Measurements from ENCODE around the gene MYO9A. TPM values are rescaled to one million over a fixed set of nuclear protein-coding genes. Genes with fewer than 3 reads are reported as not detected.

The MYO9A gene
- polyA plus RNA-seq, 3 donors, result 3.9 to 6.6 (median 5.0) TPM

DNA sequence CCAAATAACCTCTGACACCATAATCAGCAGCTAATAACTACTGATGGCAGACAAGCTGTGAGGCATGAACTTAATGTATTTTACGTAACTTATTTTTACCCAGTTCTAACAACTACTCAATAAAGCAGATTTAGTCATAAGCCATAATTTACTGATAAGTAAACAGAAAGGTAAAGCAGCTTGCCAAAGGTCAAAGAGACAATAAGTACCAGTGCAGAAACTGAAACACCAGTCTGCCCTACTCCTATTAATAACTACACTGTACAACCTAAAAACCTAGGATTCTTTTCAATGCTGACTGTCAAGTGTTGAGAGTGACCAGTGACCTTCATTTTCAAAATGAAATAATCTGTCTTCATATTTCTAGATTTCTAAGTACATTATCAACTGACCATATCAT lies 155.4 kb downstream of the MYO9A start:
- H2AFZ ChIP-seq (ENCODE audit: insufficient read depth, low read depth, low read length, poor library complexity, severe bottlenecking), result no peak overlapping the region
- peaks cover 4 to 10% of the 10 kb centered on the region in 2 donors for H3K36me3 ChIP-seq (replicated peaks in 1 of 2; ENCODE audit: control insufficient read depth in 1 of 2, insufficient read depth in 2 of 2, low read length in 2 of 2)
- H3K36me3 Mint-ChIP-seq, result peaks cover 24 to 30% of the 10 kb centered on the region in 2 donors
- H3K79me2 ChIP-seq (ENCODE audit: insufficient read depth, low read length), result no peaks in the 10 kb centered on the region
- no peaks in the 10 kb centered on the region for H3K9me3 ChIP-seq (replicated peaks in 1 of 2; ENCODE audit: control insufficient read depth in 1 of 2, insufficient read depth in 1 of 2, low read length in 2 of 2)
- no peaks in the 10 kb centered on the region for H3K4me1 ChIP-seq (ENCODE audit: control insufficient read depth in 1 of 2, insufficient read depth in 2 of 2, low read length in 2 of 2)
- no CpG with 5 or more reads among the region's 1 CpG for WGBS (ENCODE audit: insufficient coverage)
- no peak overlapping the region for H3K9ac ChIP-seq (ENCODE audit: insufficient read depth, low read length, poor library complexity, severe bottlenecking)
- H3K4me1 Mint-ChIP-seq, result no peaks in the 10 kb centered on the region
- H3K9me3 Mint-ChIP-seq, result peaks cover 0 to 2% (median 0%) of the 10 kb centered on the region in 7 donors
- intact Hi-C loops (cut with micrococcal nuclease), result no loop called here
- no peak for DNase-seq
- H3K27me3 ChIP-seq (ENCODE audit: control insufficient read depth in 2 of 2, insufficient read depth in 2 of 2, low read length in 2 of 2), result no peaks in the 10 kb centered on the region
- H3K4me2 ChIP-seq (replicated peaks; ENCODE audit: extremely low read depth, low read length, poor library complexity, severe bottlenecking), result no peak overlapping the region
- no peak overlapping the region for H3K27ac Mint-ChIP-seq
- no peak overlapping the region for H3K4me3 Mint-ChIP-seq
- H3K27ac ChIP-seq (ENCODE audit: low read depth in 1 of 2, low read length in 2 of 2), result no peak overlapping the region
- H3K27me3 Mint-ChIP-seq (ENCODE audit: low read depth in 3 of 3), result no peaks in the 10 kb centered on the region
- H4K20me1 ChIP-seq (ENCODE audit: insufficient read depth, low read length), result no peaks in the 10 kb centered on the region
- no peak overlapping the region for H3K4me3 ChIP-seq (replicated peaks in 1 of 3; ENCODE audit: low read depth in 2 of 3, low read length in 3 of 3)
- TF ChIP-seq CTCF (IDR thresholded peaks at IDR 0.05), result no peak

DNA sequence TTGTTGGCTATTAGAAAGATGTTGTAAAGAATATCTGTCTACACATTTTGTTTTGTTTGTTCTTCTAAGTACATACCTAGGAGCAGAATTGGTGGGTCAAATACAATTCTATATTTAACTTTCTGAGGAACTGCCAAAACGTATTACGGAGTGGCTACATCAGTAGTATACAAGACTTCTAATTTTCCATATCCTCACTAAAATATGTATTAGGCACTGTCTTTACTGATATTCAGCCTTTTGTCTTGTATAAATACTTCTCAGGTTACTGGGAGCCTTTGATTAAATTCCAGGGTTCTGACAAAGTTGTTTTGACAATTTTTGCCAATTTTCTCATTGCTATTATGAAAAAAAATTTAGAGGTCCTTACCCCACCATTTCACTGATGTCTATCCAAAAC lies 160.9 kb downstream of the MYO9A start:
- Mint-ChIP-seq H3K9me3 (no peaks in the 10 kb centered on the region), H3K36me3 (peaks cover 21 to 22% of the 10 kb centered on the region in 2 donors), H3K27ac (no peak overlapping the region), H3K4me3 (no peak overlapping the region), H3K4me1 (no peaks in the 10 kb centered on the region), H3K27me3 (ENCODE audit: low read depth in 3 of 3) (no peaks in the 10 kb centered on the region)
- no peak for DNase-seq
- no peaks in the 10 kb centered on the region for H3K27me3 ChIP-seq (ENCODE audit: control insufficient read depth in 2 of 2, insufficient read depth in 2 of 2, low read length in 2 of 2)
- no peaks in the 10 kb centered on the region for H3K4me1 ChIP-seq (ENCODE audit: control insufficient read depth in 1 of 2, insufficient read depth in 2 of 2, low read length in 2 of 2)
- H3K36me3 ChIP-seq (replicated peaks in 1 of 2; ENCODE audit: control insufficient read depth in 1 of 2, insufficient read depth in 2 of 2, low read length in 2 of 2), result peaks cover 0 to 10% of the 10 kb centered on the region in 2 donors
- intact Hi-C loops (cut with micrococcal nuclease), result no loop called here
- H3K9ac ChIP-seq (ENCODE audit: insufficient read depth, low read length, poor library complexity, severe bottlenecking), result no peak overlapping the region
- no peak overlapping the region for H3K4me2 ChIP-seq (replicated peaks; ENCODE audit: extremely low read depth, low read length, poor library complexity, severe bottlenecking)
- no CpG with 5 or more reads among the region's 2 CpGs for WGBS (ENCODE audit: insufficient coverage)
- no peak overlapping the region for H3K4me3 ChIP-seq (replicated peaks in 1 of 3; ENCODE audit: low read depth in 2 of 3, low read length in 3 of 3)
- no peaks in the 10 kb centered on the region for H4K20me1 ChIP-seq (ENCODE audit: insufficient read depth, low read length)
- no peaks in the 10 kb centered on the region for H3K9me3 ChIP-seq (replicated peaks in 1 of 2; ENCODE audit: control insufficient read depth in 1 of 2, insufficient read depth in 1 of 2, low read length in 2 of 2)
- no peak overlapping the region for H3K27ac ChIP-seq (ENCODE audit: low read depth in 1 of 2, low read length in 2 of 2)
- TF ChIP-seq CTCF (IDR thresholded peaks at IDR 0.05), result no peak
- no peaks in the 10 kb centered on the region for H3K79me2 ChIP-seq (ENCODE audit: insufficient read depth, low read length)
- H2AFZ ChIP-seq (ENCODE audit: insufficient read depth, low read depth, low read length, poor library complexity, severe bottlenecking), result no peak overlapping the region
